HK-2 (cell line): Measurements from ENCODE around the gene PDE1C.

Experiments used
- DNase-seq: peaks from one replicate; pipeline ENCODE4 v3.0.0-alpha.2; 2018; ENCODE audit not compliant: unreplicated experiment

Gene PDE1C

GRCh38 chr7:31991846-31992245 lies 78.4 kb downstream of the PDE1C start:
- no peak for DNase-seq

GRCh38 chr7:31991406-31991805 lies 78.8 kb downstream of the PDE1C start:
- no peak for DNase-seq

GRCh38 chr7:31986878-31987518 lies 83.2 kb downstream of the PDE1C start:
- DNase-seq, result no peak

DNA sequence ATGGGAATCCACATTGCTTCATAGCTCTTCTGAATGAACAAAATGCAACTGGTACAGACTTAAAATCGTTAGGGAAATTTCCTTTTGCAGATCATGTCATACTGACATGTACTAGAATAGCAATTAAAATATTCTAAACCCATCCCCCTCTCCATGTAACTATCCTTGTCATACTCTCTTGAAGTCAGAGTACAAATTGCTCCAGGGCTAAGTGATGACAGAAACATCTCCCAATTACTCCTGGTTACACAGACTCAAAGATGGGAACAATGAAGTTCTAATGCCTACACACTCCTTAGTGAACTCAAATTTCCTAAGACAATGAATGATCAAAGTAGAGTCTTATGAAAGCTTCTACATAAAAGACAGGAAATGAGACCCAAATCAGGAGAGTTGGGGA lies 87.2 kb downstream of the PDE1C start:
- no peak for DNase-seq

- DNase-seq, result no peak
Measured at GRCh38 chr7:31981874-31982390, 88.3 kb downstream of the PDE1C start.

DNA sequence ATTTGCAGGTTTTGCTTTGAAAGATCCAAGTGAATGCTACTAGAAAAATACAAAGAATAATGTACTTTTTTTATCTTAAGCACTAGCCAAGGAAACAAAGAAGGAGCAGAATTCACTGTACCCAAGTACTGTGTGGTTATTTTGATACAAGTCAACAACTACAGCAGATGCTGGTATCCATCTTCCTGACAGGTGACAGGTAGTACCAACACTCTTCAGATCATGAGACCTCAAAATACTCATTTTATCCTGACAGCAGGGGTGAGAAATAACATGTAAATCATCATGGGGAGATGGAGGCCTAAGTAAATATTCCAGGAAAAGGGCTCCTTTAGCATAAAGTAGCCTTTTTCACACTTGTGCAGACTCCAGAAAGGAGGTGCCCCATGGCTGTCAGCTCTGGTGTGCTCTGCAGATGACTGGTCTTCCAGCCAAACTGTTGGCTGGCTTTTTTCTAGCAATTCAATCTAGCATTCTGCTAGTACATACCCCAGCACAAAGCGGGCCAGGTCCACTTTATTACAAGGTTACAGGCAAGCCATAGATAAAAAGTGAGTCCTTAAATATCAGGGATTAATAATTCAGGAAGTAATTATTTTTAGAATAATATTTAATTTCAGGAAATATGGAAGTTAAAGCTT lies 90.4 kb downstream of the PDE1C start:
- no peak for DNase-seq

GRCh38 chr7:31975546-31975945 lies 94.7 kb downstream of the PDE1C start:
- no peak for DNase-seq

DNA sequence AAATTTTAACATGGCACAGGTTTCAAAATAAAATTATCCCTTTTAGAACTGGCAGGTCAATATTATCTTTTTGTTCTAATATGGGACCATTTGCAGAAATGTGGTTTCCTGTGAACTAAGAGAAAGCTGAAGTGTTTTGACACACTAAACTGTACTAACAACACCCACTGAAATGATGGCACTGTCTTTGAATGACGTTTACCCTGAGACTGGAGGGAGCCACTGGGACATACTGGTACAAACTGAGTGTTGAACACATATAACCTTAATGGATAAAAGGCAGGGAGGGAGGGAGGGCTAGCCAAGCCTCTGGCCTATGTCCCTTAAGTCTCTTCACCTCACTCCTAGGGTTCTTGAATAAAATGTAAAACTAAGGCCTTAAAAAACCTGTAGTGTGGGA lies 95.9 kb downstream of the PDE1C start:
- DNase-seq, result no peak

GRCh38 chr7:31971049-31971667 lies 99.0 kb downstream of the PDE1C start:
- no peak for DNase-seq

DNA sequence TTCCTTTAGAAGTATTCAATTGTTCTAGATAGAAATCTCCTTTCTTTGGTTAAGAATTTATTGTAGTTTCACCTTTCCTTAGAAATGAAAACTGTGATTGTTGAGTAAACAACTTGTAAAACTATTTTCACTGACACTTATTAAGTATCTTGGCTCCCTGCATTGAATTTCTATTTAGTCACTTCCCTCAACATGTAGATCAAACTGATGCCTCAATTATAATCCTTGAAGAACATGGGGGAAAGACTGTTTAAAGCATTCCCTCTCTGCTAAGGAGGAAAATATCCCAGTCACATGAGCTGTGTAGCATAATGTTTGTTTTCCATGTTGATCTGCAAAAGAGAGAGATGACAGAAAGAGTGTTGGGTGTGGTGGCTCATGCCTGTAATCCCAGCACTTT lies 99.7 kb downstream of the PDE1C start:
- DNase-seq, result no peak

DNA sequence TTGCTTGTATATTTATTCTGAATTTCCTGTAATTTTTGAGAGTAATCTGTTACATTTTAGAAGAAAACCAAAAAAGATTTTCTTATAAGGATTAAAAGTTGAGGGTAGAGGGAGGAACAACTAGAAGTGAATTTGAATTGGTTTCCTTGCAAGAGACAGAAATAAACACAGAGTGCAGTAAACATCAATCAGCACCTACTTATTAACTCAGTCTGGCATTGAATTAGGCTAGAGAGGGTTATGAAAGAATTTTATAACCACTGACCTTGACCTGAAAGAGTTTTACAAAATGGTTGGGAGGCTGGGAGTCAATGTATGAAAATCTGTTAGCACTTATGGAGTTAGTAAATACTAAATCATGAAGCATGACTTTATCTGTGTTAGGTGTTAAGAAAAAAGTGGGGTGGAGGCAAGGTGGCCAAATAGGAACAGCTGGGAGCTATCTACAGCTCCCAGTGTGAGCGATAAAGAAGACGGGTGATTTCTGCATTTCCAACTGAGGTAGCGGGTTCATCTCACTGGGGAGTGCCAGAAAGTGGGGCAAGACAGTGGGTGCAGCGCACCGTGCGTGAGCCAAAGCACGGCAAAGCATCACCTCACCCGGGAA lies 106.5 kb downstream of the PDE1C start:
- DNase-seq, result no peak

GRCh38 chr7:31962246-31962645 lies 108.0 kb downstream of the PDE1C start:
- no peak for DNase-seq

DNA sequence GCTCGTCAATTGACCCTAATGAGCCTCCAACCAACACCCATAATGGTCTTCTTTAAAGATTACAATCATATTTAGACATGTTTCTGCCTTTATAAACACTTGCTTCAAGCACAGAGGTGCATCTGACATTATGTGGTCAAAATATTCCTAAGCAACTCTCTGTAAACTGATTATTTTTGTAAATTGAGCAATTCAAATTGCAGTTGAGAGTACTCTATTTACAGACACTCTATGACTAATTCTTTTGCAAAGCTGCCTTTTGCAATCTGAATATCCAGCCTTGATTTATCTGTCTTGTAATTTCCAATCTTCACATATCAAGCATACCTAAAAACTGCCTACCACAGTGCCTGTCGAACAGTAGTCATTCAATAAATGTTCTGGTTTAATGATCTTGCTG lies 112.0 kb downstream of the PDE1C start:
- DNase-seq, result no peak

- DNase-seq, result no peak
Measured at GRCh38 chr7:31957756-31958155, 112.5 kb downstream of the PDE1C start.

- no peak for DNase-seq
Measured at GRCh38 chr7:31957090-31957720, 113.0 kb downstream of the PDE1C start.

DNA sequence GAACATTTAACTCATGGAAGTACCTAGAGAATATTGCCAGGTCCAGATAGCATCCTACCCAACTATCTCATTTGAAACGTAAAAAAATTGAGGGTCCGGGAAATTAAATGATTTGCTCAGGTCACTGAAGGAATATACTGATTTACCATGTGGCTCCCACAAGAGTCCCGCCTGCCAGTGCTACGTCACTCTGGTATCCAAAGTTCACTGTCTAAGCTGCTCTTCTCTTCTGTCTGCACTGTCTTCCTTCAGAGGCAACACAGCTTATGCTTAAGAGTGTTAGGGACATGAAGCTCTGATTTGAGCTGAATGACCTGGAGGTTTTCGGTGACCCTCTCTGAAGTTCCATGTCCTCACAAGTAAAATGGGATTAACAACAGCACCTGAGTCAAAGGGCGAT lies 114.6 kb downstream of the PDE1C start:
- DNase-seq, result no peak

DNA sequence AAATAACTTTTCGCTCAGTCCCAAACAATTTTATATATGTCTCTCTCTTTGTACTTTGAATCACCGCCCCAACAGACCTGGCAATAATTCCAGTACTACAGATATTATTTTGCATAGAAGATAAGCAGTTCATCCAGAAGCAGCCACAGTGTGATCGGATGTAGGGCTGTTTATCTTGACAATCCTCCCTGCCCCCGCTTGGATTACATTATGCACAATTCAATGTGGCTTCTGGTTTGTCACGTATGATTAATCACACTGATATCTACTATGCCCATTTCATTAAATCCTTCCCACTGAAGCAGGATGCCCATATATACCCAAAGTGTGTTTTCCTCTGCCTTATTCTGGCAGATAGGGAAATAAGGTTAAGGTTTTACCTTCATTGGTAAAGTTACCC lies 115.2 kb downstream of the PDE1C start:
- DNase-seq, result no peak

GRCh38 chr7:31954500-31954899 lies 115.7 kb downstream of the PDE1C start:
- no peak for DNase-seq

- no peak for DNase-seq
Measured at GRCh38 chr7:31953432-31953831, 116.8 kb downstream of the PDE1C start.

GRCh38 chr7:31950091-31950755 lies 120.0 kb downstream of the PDE1C start:
- DNase-seq, result no peak

- DNase-seq, result no peak
Measured at GRCh38 chr7:31948029-31948428, 122.2 kb downstream of the PDE1C start.

DNA sequence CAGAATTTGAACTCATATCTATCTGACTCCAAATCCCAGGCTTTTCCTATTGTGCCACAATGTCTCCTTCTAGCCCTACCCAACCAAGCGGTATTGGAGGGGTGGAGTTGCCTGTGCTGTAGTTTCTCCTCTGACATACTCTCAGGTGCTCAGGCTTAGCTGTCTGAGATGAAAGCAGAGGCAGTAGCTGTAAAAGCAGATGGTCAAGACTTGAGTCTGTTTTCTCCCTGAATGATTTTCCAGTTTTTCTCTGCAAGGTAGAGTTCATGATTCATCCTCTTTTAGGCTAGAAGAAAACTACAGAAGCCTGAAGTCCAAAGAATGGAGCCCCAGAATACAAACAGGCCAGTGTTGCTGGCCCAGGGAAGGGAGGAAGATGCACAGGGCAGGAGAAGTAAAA lies 130.0 kb downstream of the PDE1C start:
- DNase-seq, result no peak
